GM10248 (cell line): ENCODE data around the gene ATP8A1.

Source experiments
- CTCF ChIA-PET: fragments of 300-600 bp; sonication (Branson Sonifier 250); formaldehyde crosslinking; extraction: SDS; loops from one replicate; lab custom pipeline; 2021; ENCODE audit warnings: antibody characterized with exemption; lab: Yijun Ruan, JAX
- POLR2A ChIA-PET: fragments of 350-650 bp; sonication (Branson Sonifier 250); formaldehyde crosslinking; extraction: SDS; loops from one replicate; lab custom pipeline; 2020; ENCODE audit warnings: antibody characterized with exemption; lab: Yijun Ruan, JAX
- DNase-seq: peaks from one replicate; pipeline ENCODE4 v3.0.0; 2012; ENCODE audit errors: extremely low spot score
- CTCF ChIP-seq: IDR thresholded peaks from 2 replicates; pipeline ENCODE4 v1.5.1; 2012; ENCODE audit warnings: mild to moderate bottlenecking, low read depth; ENCODE audit errors: extremely low read depth, missing control alignments, control extremely low read depth

ATP8A1 gene

DNA sequence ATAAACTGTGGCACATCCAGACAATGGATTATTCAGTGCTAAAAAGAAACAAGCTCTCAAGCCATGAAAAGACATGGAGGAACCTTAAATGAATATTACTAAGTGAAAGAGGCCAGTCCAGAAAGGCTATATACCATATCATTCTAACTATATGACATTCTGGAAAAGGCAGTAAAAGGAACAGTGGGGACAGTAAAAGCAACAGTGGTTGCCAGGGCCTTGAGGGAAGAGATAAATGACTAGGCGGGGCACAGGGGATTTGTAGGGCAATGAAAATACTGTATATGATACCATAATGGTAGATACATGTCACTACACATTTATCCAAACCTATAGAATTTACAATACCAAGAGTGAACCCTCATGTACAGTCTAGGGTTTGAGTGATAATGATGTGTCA is 115.3 kb downstream of the ATP8A1 start:
- TF ChIP-seq CTCF = no peak
- CTCF ChIA-PET = interaction anchor here (1.0 to 2.5 kb wide), 5 partner anchors 8 to 170 kb away, joined by 3 to 7 read pairs (median 4); no protein-coding TSS in a partner anchor
- POLR2A ChIA-PET = no interaction called here
- no peak for DNase-seq

DNA sequence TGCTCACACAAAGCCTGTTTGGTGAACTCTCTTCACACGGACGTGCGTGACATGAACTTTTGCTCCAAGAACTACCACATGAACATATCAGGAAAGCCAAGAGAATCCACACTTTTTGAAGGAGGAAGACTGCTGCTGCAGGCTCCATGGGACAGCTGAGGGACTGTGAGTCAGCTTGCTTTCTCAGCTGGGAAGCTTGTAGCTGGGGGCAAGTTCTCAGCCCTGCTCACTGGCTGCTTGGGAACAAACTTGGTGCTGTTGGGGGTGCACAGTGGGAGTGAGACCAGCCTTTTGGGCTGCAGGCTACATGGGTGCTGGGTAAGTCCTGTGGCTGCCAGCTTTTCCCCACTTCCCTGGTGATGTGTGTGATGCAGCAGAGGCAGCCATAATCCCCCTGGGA is 123.9 kb downstream of the ATP8A1 start:
- TF ChIP-seq CTCF = no peak
- no peak for DNase-seq
- CTCF ChIA-PET = interaction anchor here (1.3 to 3.6 kb wide), 4 partner anchors 9 to 162 kb away, joined by 4 to 13 read pairs (median 4); no protein-coding TSS in a partner anchor
- POLR2A ChIA-PET = no interaction called here

- DNase-seq = no peak
- POLR2A ChIA-PET = no interaction called here
- CTCF ChIA-PET = no interaction called here
- no peak for TF ChIP-seq CTCF
These were observed 125.4 kb downstream of the ATP8A1 start for GRCh38 chr4:42531341-42532030.

DNA sequence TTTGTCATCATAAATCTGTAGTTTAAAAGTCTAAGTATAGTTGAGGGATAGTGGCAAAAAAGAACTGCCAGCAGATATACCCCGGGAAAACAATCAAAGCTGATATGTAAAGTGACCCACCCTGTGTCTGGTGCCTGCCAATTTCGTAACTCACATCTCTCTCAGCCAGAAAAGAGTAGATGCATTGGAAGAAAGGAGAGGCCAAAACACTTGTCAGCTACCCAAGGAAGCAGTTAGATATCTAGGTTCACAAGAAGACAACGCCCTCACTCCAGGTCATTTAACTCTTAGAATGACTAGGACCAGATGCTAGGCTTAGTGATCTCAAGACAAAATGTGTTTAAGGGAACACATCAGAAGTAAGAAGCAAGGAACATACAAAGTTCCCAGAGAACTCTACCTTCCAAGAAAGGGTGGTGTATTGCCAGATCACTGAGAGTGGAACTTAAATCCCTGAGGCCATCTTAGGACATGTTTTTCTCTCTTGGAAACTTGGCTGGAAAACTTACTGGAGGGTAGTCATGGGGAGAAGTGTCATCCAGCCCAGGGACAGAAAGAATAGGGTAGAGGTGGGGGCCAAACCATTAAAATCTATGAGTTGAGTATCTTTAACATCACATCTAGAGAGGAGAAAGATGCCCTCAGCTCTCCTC is 133.7 kb downstream of the ATP8A1 start:
- ChIA-PET CTCF (interaction anchor here (1.2 to 2.2 kb wide), 3 partner anchors 149 to 244 kb away, joined by 3 to 12 read pairs (median 3); no protein-coding TSS in a partner anchor), POLR2A (no interaction called here)
- no peak for DNase-seq
- no peak for TF ChIP-seq CTCF

DNA sequence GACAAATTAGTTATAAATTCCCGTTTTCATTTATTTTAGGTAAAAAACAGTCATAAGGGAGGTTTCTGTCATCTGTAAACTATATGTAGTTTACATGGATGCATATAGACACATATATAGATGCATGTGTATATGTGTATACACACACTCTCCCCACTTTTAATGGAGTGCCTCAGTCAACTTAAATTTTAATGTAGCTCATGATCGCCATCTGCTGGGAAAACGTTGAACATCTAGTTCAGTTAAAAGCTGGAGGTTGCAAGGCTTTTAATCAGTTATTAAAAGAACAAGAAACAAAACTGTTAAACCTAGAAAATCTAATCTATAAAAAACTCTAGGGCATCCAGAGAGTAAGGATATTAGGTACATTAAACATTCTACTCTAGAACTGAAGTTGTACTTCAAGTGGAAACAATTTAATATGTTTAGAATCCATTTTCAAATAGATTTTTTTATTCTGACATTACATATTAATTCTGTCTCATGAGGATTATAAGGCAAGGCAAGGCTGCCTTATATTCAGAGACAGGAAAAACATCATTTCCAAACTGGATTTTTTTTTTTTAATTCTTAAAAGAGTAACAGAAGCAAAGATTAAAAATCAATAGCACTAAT is 137.0 kb downstream of the ATP8A1 start:
- DNase-seq = peak; percentile 23
- CTCF ChIA-PET = interaction anchor here (0.9 to 7.5 kb wide), 44 partner anchors 9 to 1240 kb away, joined by 3 to 119 read pairs (median 4); no protein-coding TSS in a partner anchor
- peak; percentile 61 for TF ChIP-seq CTCF
- POLR2A ChIA-PET = no interaction called here

GRCh38 chr4:42515156-42515884 is 141.6 kb downstream of the ATP8A1 start:
- no peak for DNase-seq
- POLR2A ChIA-PET = no interaction called here
- no peak for TF ChIP-seq CTCF
- CTCF ChIA-PET = interaction anchor here (0.8 to 7.5 kb wide), 5 partner anchors 10 to 250 kb away, joined by 3 to 119 read pairs (median 3); no protein-coding TSS in a partner anchor
